ENCODE data around the gene SPINT1.
A peak's percentile ranks its signal among the peaks of the same experiment; 100 is the strongest.

SPINT1 gene

DNA sequence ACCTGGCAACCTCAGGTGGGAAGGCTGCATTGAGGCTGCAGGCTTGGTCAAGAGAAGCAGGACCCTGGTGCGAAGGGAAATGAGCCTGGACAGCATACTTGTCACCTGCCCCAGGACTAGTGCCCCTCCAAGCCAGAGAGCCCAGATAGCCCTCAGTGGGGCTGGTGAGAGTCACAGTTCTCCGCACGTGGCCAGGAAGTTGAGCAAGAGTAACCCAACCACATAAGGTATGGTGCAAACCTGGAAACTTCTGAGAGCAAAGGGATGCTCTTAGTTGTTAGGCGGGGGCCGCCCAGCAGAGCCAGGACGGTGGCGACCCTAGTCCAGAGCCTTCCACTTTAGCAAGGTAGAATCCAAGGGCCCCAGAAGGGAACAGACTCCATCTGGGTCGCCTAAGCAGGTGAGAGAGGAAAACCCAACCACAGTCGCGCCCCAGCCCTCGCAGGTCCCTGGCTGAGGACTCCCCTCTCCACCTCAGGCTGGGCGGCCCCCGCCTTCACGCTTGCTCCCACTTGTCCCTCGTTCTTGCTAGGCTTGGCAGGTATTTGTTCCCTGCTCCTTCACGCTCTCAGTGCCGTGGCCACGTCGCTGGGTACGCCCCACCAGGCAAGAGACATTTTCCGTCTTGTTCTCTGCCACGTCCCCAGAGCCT lies 49.3 kb downstream of the SPINT1 start:
- no peak for DNase-seq (ENCODE audit: low read depth)

GRCh38 chr15:40893733-40894680 lies 50.2 kb downstream of the SPINT1 start, which contains the start of gene VPS18:
VPS18 (plus strand) TSS chr15:40894450; CDS start chr15:40894769, 319 bp downstream.
- DNase-seq (ENCODE audit: low read depth) = peak; percentile 99

DNA sequence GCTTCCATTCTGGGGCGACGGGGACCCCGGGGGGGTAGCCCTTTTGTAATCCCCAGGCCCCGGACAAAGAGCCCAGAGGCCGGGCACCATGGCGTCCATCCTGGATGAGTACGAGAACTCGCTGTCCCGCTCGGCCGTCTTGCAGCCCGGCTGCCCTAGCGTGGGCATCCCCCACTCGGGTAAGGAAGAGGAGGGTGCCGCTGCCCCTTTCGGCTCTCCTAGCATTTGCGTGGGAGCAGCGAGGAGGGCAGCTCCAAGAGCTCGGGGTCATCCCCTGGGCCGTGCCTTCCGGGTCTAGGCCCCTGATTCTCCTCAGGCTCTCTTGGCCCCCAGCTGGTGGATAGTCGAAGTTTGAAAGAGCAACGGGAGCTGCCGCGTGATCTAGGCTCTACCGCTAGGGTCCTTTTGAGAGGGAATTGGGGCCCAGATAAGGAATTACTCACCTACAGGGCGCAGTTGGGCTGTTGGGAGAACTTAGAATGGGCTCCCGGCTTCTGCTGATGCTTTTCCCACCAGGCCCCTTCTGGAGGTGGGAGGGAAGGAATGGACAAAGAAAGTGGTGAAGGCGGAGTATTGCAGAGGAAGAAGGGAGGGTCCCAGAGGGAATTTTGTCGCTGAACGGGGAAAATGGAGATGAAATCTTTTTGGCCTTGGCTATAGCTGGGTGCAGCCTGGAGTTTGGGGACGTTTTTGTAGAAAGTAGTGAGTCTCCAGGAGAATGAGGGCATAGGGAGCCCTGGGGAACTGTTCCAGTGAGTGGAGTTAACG lies 51.0 kb downstream of the SPINT1 start:
- DNase-seq (ENCODE audit: low read depth) = no peak

- no peak for DNase-seq (ENCODE audit: low read depth)
Observed at GRCh38 chr15:40899536-40900207, 55.8 kb downstream of the SPINT1 start.

- DNase-seq (ENCODE audit: low read depth) = no peak
Observed at GRCh38 chr15:40900256-40901052, 56.6 kb downstream of the SPINT1 start.

DNA sequence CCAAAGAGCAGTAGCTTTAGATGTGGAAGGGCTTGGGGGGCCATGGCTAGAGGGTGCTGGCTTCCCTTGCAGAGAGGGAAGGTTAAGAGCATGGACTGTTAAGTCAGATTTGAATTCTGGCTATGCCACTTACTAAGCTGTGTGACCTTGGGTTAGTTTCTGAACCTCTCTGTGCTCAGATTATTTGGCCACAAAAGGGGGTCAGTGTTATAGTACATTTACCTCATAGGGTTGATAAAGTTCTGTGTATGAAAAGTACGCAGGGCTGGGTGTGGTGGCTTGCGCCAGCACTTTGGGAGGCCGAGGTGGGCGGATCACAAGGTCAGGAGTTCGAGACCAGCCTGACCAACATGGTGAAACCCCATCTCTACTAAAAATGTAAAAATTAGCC lies 57.2 kb downstream of the SPINT1 start:
- no peak for DNase-seq (ENCODE audit: low read depth)

DNA sequence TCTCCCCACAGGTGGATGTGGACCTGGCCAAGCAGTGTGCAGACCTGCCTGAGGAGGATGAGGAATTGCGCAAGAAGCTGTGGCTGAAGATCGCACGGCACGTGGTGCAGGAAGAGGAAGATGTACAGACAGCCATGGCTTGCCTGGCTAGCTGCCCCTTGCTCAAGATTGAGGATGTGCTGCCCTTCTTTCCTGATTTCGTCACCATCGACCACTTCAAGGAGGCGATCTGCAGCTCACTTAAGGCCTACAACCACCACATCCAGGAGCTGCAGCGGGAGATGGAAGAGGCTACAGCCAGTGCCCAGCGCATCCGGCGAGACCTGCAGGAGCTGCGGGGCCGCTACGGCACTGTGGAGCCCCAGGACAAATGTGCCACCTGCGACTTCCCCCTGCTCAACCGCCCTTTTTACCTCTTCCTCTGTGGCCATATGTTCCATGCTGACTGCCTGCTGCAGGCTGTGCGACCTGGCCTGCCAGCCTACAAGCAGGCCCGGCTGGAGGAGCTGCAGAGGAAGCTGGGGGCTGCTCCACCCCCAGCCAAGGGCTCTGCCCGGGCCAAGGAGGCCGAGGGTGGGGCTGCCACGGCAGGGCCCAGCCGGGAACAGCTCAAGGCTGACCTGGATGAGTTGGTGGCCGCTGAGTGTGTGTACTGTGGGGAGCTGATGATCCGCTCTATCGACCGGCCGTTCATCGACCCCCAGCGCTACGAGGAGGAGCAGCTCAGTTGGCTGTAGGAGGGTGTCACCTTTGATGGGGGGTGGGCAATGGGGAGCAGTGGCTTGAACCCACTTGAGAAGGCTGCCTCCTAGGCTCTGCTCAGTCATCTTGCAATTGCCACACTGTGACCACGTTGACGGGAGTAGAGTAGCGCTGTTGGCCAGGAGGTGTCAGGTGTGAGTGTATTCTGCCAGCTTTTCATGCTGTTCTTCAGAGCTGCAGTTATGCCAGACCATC lies 59.0 kb downstream of the SPINT1 start:
- no peak for DNase-seq (ENCODE audit: low read depth)

DNA sequence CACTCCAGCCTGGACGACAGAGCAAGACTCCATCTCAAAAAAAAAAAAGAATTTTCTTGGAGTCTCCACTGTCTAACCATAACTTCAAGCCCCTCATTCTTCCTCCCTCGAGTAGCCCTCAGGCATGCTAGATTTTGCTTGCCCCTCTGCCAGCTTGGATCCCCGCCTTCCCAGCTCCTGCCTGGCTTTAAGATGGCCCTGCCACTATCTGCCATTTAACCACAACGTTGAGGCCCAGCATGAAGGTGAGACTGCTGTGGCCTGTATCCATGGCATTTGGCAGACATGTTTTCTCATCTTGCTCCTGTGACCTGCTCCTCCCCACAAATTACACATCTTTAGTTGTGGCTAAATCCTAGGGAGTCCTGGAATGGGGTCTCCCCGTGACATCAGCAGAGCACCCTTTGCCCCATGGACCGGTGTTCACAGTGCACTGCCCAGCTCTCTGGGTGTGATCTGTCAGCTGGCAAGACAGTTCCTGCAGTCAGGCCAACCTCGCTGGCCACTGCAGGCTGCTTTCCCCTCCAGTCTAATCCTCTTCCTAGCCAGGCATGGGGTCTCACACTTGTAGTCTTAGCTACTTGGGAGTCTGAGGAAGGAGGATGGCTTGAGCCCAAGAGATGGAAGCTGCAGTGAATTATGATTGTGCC lies 60.8 kb downstream of the SPINT1 start:
- DNase-seq (ENCODE audit: low read depth) = no peak

DNA sequence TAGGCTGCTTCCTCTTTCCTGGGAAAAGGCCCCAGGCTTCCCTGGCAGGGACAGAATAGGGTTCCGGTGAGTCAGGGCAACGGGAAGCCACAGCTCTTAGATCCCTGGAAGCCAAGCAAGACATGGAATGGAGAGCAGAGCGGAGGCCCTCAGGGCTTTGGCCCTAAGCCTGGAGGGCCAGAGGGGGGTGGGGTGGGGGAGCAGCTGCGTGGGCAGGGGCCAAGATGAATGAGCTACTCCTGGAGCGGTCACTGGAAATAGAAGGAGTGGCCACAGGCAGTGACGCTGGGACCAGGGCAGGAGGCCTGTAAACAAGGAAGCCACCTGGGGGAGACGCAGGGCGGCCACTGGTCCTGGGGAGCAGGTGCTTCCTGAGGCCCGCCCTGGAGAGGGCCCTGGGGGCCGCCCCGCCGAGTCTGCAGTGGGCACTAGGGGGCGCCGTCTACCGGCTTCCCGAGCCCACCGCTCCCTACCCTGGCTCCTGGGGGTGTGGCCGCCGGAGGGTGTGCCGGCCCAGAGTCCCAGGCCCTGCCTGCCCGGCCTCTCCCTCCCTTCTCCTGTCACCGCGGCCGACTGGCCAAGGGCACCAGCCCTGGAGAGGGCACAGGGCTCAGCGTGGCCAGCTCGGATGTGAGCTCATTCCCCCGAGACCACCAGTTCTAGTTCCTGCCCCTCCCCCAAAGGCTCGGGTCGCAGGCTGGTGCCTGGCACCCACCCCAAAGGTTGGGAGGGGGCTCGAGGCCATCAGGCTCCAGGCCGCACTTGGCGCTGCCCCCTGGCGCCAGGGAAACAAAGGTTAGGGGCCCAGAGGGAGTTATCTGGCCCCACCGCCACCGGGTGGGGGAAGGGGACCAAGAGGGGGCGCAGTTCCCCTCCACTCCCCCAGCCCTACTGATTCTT lies 62.5 kb downstream of the SPINT1 start:
- peak; percentile 71 for DNase-seq (ENCODE audit: low read depth)

DNA sequence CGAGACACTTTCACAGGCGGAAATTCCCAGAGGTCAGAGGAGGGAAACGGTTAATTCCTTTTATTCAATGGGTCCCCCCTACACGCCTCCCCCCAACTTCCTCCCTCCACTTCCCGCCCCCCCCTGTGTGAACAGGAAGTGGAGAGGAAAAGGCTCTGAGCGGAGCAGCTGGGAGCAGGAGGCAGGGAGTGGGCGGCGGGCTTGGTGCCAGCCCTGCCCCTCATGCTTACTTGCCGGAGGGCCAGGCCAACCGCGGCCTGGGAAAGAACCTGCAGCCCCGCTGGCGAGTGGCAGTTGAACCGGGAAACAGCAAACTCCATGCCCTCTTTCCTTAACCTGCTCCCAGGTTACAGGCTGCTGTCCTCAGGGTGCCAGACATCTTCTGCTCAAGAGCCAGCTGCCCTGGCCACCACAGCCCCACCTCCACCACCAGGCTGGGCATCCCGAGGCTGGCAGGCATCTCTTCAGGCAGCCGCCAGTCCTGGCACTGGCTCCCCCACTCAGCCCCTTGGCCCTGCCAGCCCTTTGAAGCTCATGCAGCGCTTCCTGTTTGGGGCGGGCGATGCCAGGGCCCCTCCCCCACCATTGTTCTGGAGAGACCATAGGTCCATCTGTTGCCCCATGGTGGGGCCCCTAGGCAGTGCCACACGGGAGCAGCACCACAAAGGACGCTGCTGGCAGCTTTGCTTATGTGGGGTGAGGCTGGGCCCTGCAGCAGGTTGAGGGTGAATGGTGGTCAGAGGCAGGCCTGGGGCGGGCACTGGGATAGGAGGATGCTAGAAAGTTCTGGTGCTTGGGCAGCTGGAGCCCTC lies 63.3 kb downstream of the SPINT1 start:
- no peak for DNase-seq (ENCODE audit: low read depth)

All from stimulated activated CD8-positive, alpha-beta memory T cell treated with anti-CD3 and anti-CD28 coated beads, Interleukin-7, amount 100 ng/mL, for 24 hours (primary cell).